GM12878 (cell line): ENCODE results near the gene COL20A1. TPM values are rescaled to one million over a fixed set of nuclear protein-coding genes. Genes with fewer than 3 reads are reported as not detected.

Experiments
- ATAC-seq: fragments of 200-7000 bp; cut with Tn5 transposase; 3 replicates; pipeline ENCODE4 v1.9.1; 2020; ENCODE audit warnings: mild to moderate bottlenecking, moderate library complexity
- BruUV-seq: library from RNA; stranded (reverse); fragments of 400-500 nt; replicated peaks from 2 replicates; lab custom pipeline; 2021; lab: Mats Ljungman, UMichigan
- CTCF ChIA-PET: fragments of 300-600 bp; sonication (Branson Sonifier 250); formaldehyde crosslinking; extraction: SDS; loops from one replicate; lab custom pipeline; 2021; ENCODE audit warnings: inconsistent platforms; lab: Yijun Ruan, JAX
- POLR2A ChIA-PET: fragments of 350-600 bp; formaldehyde crosslinking; extraction: SDS; loops from one replicate; lab custom pipeline; 2021; ENCODE audit warnings: inconsistent platforms; lab: Charles Lee
- RAD21 ChIA-PET: fragments of 300-600 bp; sonication (Branson Sonifier 250); formaldehyde crosslinking; loops from one replicate; lab custom pipeline; 2023; ENCODE audit warnings: antibody characterized with exemption; ENCODE audit not compliant: unreplicated experiment; lab: Charles Lee
- SMC1A ChIA-PET: fragments of 300-600 bp; sonication (Branson Sonifier 250); formaldehyde crosslinking; loops from one replicate; lab custom pipeline; 2023; ENCODE audit not compliant: unreplicated experiment, uncharacterized antibody; lab: Charles Lee
- DNase-seq: peaks from one replicate; pipeline ENCODE4 v3.0.0-alpha.2; 2011; ENCODE audit warnings: low read depth, low spot score
- FAIRE-seq: peaks from 3 replicates; lab custom pipeline; 2011; peaks lifted over from hg19 to GRCh38; lab: Jason Lieb, UNC
- H2AFZ ChIP-seq: 2 replicates; pipeline ENCODE4 v1.6.0; 2011; ENCODE audit warnings: low read depth, low read length, control low read depth; ENCODE audit not compliant: control insufficient read depth
- H3K27ac ChIP-seq: 2 replicates; pipeline ENCODE4 v1.5.1; 2011; ENCODE audit warnings: control low read depth; ENCODE audit not compliant: control insufficient read depth, insufficient read depth
- H3K27me3 ChIP-seq, 2 experiments: replicated peaks in 1 of 2; 2 replicates each; pipeline versions ENCODE4 v1.6.0 to v1.6.1; 2011; ENCODE audit warnings: low read length in 1 of 2; ENCODE audit not compliant: control insufficient read depth in 2 of 2, insufficient read depth in 2 of 2
- H3K36me3 ChIP-seq, 2 experiments: 2 replicates each; pipeline ENCODE4 v1.5.1; 2011; ENCODE audit warnings: low read length in 1 of 2; ENCODE audit not compliant: control insufficient read depth in 2 of 2, insufficient read depth in 2 of 2
- H3K4me1 ChIP-seq: 2 replicates; pipeline ENCODE4 v1.6.1; 2011; ENCODE audit warnings: mild to moderate bottlenecking, low read length, moderate library complexity, mixed read lengths; ENCODE audit not compliant: control insufficient read depth, insufficient read depth
- H3K4me2 ChIP-seq: 2 replicates; pipeline ENCODE4 v1.6.0; 2011; ENCODE audit warnings: control low read depth; ENCODE audit not compliant: control insufficient read depth, insufficient read depth
- H3K4me3 ChIP-seq: fragments of 200-600 bp; sonication (generic); 2 replicates; pipeline ENCODE4 v1.5.1; 2016
- H3K79me2 ChIP-seq: 2 replicates; pipeline ENCODE4 v1.6.0; 2011; ENCODE audit warnings: low read length; ENCODE audit not compliant: control insufficient read depth, insufficient read depth
- H3K9ac ChIP-seq: 2 replicates; pipeline ENCODE4 v1.8.0; 2011; ENCODE audit warnings: low read length, control low read depth, mixed read lengths; ENCODE audit not compliant: control insufficient read depth, insufficient read depth
- H3K9me3 ChIP-seq: replicated peaks from 3 replicates; pipeline ENCODE4 v1.5.1; 2011; ENCODE audit warnings: mild to moderate bottlenecking, low read length; ENCODE audit not compliant: control insufficient read depth, insufficient read depth
- H4K20me1 ChIP-seq: 2 replicates; pipeline ENCODE4 v1.6.0; 2011; ENCODE audit not compliant: control insufficient read depth, insufficient read depth
- CBX5 ChIP-seq: sonication (generic); IDR thresholded peaks from 2 replicates; pipeline ENCODE4 v1.6.1; 2016; ENCODE audit warnings: low read depth, moderate library complexity, mild to moderate bottlenecking, inconsistent platforms
- EP300 ChIP-seq, 2 experiments: fragments of 150-350 bp in 1 of 2; IDR thresholded peaks; 2 replicates each; pipeline ENCODE4 v1.6.1; 2011 to 2012; ENCODE audit warnings: low read depth in 2 of 2, low read length in 2 of 2, borderline replicate concordance in 1 of 2, improper control_type of control experiment in 1 of 2, inconsistent platforms in 1 of 2; ENCODE audit not compliant: control insufficient read depth in 1 of 2
- FOS ChIP-seq: IDR thresholded peaks from 3 replicates; pipeline ENCODE4 v1.6.1; 2011; ENCODE audit warnings: borderline replicate concordance; ENCODE audit not compliant: insufficient read length; ENCODE audit errors: extremely low read depth
- IRF5 ChIP-seq: fragments of 450-650 bp; IDR thresholded peaks from 2 replicates; pipeline ENCODE4 v1.6.1; 2017; ENCODE audit warnings: borderline replicate concordance
- MYB ChIP-seq: fragments of 150-350 bp; IDR thresholded peaks from 2 replicates; pipeline ENCODE4 v1.6.1; 2014; ENCODE audit warnings: mild to moderate bottlenecking, low read depth, low read length, borderline replicate concordance
- NKRF ChIP-seq: fragments of 450-650 bp; conservative IDR thresholded peaks from 2 replicates; pipeline ENCODE4 v1.6.1; 2017; ENCODE audit warnings: mild to moderate bottlenecking, moderate library complexity
- NR2C1 ChIP-seq: fragments of 450-650 bp; IDR thresholded peaks from 2 replicates; pipeline ENCODE4 v1.6.1; 2017; ENCODE audit warnings: antibody characterized with exemption, mild to moderate bottlenecking, moderate library complexity
- PAX8 ChIP-seq: fragments of 450-650 bp; IDR thresholded peaks from 2 replicates; pipeline ENCODE4 v1.6.1; 2017; ENCODE audit warnings: mild to moderate bottlenecking, moderate library complexity
- SMAD5 ChIP-seq: IDR thresholded peaks from 2 replicates; pipeline ENCODE4 v1.6.1; 2016; ENCODE audit warnings: antibody characterized with exemption, low read depth
- SUZ12 ChIP-seq: fragments of 200-600 bp; sonication (generic); IDR thresholded peaks from one replicate; pipeline ENCODE4 v1.6.1; 2018; ENCODE audit warnings: antibody characterized with exemption, mild to moderate bottlenecking; ENCODE audit not compliant: unreplicated experiment
- WGBS: methylation state at CpG from one replicate; pipeline ENCODE4 v1.1.6; 2016; ENCODE audit warnings: low lambda C conversion rate; ENCODE audit not compliant: insufficient replicate concordance, insufficient coverage; ENCODE audit errors: missing lambda C conversion rate; 5-methylcytosine and 5-hydroxymethylcytosine counted together
- in situ Hi-C: fragments of 300-500 bp; cut with MboI; formaldehyde crosslinking; loops from 9 replicates; pipeline ENCODE4 v1.14.3; 2018; ENCODE audit warnings: mixed read lengths
- intact Hi-C: fragments of 100-400 bp; cut with micrococcal nuclease; formaldehyde crosslinking; loops from one replicate; pipeline ENCODE4 v1.14.2; 2022; ENCODE audit not compliant: unreplicated experiment
- polyA plus RNA-seq, 11 experiments: library from polyadenylated mRNA; depleted of rRNA in 4 of 11; unstranded in 6 of 11; stranded (reverse) in 5 of 11; fragments of >200 nt; fragmentation: Nextera tagmentation in 4 of 11; fragmentation: Illumina TruSeq in 1 of 11; extraction: Ambion mirVana in 4 of 11; extraction: Trizol in 1 of 11; gene quantifications; 1 replicate in 1 of 11; 2 replicates in 10 of 11; pipeline versions ENCODE4 v1.2.1 to v1.2.3, GENCODE V29; 2011 to 2016; ENCODE audit warnings: inconsistent platforms in 2 of 11, missing spikeins in 2 of 11, low read depth in 1 of 11
- total RNA-seq, 4 experiments: library from RNA; depleted of rRNA in 3 of 4; stranded (reverse); fragments of >200 nt in 3 of 4; fragmentation: Illumina TruSeq in 1 of 4; extraction: Trizol in 1 of 4; gene quantifications; 2 replicates each; pipeline versions ENCODE4 v1.2.1 to v1.2.3, GENCODE V29; 2013 to 2021
- TF ChIP-seq, protein P1 (sequence below): fragments of 150-350 bp; IDR thresholded peaks from 2 replicates; pipeline ENCODE4 v1.6.1; 2016; ENCODE audit warnings: low read depth, low read length
- TF ChIP-seq, protein P2 (sequence below): fragments of 450-650 bp; IDR thresholded peaks from 2 replicates; pipeline ENCODE4 v1.6.1; 2017; ENCODE audit warnings: antibody characterized with exemption, mild to moderate bottlenecking, moderate library complexity

Gene COL20A1
- total and polyA plus RNA-seq, 10 of the 15 experiments (the other 5 are each of a cell fraction or from before 2014, with no cell fraction given) = not detected

- TF ChIP-seq IRF5 (no peak), FOS (no peak), EP300 (IDR thresholded peaks at IDR 0.05; ENCODE audit: borderline replicate concordance in 1 of 2, control insufficient read depth in 1 of 2, low read depth in 2 of 2, low read length in 2 of 2) (no peak), SMAD5 (no peak)
- TF ChIP-seq, protein P1, sequence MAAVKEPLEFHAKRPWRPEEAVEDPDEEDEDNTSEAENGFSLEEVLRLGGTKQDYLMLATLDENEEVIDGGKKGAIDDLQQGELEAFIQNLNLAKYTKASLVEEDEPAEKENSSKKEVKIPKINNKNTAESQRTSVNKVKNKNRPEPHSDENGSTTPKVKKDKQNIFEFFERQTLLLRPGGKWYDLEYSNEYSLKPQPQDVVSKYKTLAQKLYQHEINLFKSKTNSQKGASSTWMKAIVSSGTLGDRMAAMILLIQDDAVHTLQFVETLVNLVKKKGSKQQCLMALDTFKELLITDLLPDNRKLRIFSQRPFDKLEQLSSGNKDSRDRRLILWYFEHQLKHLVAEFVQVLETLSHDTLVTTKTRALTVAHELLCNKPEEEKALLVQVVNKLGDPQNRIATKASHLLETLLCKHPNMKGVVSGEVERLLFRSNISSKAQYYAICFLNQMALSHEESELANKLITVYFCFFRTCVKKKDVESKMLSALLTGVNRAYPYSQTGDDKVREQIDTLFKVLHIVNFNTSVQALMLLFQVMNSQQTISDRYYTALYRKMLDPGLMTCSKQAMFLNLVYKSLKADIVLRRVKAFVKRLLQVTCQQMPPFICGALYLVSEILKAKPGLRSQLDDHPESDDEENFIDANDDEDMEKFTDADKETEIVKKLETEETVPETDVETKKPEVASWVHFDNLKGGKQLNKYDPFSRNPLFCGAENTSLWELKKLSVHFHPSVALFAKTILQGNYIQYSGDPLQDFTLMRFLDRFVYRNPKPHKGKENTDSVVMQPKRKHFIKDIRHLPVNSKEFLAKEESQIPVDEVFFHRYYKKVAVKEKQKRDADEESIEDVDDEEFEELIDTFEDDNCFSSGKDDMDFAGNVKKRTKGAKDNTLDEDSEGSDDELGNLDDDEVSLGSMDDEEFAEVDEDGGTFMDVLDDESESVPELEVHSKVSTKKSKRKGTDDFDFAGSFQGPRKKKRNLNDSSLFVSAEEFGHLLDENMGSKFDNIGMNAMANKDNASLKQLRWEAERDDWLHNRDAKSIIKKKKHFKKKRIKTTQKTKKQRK = no peak
Observed at GRCh38 chr20:63370618-63371187, 77.7 kb downstream of the COL20A1 start (continued).

DNA sequence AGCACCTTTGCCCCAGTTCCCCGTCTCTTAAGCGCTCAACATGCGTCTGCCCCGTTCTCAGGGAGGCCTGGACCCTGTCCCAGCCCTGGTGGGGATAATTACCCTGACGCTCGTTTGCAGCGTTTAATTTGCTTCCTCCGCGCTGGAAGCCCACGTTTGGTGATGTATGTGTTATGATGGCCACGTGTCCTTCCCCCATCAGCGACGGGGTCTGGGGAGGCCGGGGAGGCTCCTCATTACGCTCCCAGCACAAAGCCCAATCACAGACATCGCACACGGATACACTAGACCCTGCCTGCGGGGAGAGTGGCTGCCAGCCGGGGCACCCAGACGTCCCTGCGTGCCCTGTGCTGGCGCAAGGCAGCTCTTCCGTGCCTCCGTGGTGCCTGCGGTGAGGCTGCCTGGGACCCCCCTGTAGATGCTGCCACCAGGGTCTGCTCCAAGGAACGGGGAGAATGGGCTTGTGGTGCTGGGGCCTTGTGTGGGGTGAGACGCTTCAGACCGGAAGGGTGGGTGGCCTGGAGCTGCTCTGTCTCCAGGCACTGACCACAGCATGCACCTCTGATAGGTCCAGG is 78.4 kb downstream of the COL20A1 start:
- no peaks in the 10 kb centered on the region for H3K4me1 ChIP-seq
- H3K9ac ChIP-seq = no peak overlapping the region
- H2AFZ ChIP-seq = no peak overlapping the region
- in situ Hi-C loops (no loop called here), intact Hi-C loops (no loop called here)
- H3K27ac ChIP-seq = no peak overlapping the region
- no peaks in the 10 kb centered on the region for H3K36me3 ChIP-seq
- RAD21 ChIA-PET = no interaction called here
- H3K4me3 ChIP-seq = no peak overlapping the region
- FAIRE-seq (no peak), ATAC-seq (no peak), DNase-seq (no peak)
- SMC1A ChIA-PET = no interaction called here
- 50% methylated on average over 28 of the region's 28 CpGs for WGBS
- no peaks in the 10 kb centered on the region for H4K20me1 ChIP-seq
- no peak overlapping the region for H3K4me2 ChIP-seq
- BruUV-seq = no TSS peak
- no peaks in the 10 kb centered on the region; a peak in 1 of 4 replicates for H3K27me3 ChIP-seq
- no peaks in the 10 kb centered on the region for H3K79me2 ChIP-seq
- H3K9me3 ChIP-seq = no peaks in the 10 kb centered on the region
- CTCF ChIA-PET = interaction anchor here (1.2 kb wide), 1 partner anchor 10 kb away, joined by 5 read pairs; no protein-coding TSS in a partner anchor
- POLR2A ChIA-PET = no interaction called here
- TF ChIP-seq PAX8 = no peak
- TF ChIP-seq NR2C1 = no peak
- TF ChIP-seq MYB = no peak
- TF ChIP-seq CBX5 = no peak
- TF ChIP-seq, protein P2, sequence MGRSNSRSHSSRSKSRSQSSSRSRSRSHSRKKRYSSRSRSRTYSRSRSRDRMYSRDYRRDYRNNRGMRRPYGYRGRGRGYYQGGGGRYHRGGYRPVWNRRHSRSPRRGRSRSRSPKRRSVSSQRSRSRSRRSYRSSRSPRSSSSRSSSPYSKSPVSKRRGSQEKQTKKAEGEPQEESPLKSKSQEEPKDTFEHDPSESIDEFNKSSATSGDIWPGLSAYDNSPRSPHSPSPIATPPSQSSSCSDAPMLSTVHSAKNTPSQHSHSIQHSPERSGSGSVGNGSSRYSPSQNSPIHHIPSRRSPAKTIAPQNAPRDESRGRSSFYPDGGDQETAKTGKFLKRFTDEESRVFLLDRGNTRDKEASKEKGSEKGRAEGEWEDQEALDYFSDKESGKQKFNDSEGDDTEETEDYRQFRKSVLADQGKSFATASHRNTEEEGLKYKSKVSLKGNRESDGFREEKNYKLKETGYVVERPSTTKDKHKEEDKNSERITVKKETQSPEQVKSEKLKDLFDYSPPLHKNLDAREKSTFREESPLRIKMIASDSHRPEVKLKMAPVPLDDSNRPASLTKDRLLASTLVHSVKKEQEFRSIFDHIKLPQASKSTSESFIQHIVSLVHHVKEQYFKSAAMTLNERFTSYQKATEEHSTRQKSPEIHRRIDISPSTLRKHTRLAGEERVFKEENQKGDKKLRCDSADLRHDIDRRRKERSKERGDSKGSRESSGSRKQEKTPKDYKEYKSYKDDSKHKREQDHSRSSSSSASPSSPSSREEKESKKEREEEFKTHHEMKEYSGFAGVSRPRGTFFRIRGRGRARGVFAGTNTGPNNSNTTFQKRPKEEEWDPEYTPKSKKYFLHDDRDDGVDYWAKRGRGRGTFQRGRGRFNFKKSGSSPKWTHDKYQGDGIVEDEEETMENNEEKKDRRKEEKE = no peak
- TF ChIP-seq SUZ12 = no peak
- no peak for TF ChIP-seq NKRF
